ENCODE measurements around the gene COG3.
A peak's percentile ranks its signal among the peaks of the same experiment; 100 is the strongest.

COG3 gene

DNA sequence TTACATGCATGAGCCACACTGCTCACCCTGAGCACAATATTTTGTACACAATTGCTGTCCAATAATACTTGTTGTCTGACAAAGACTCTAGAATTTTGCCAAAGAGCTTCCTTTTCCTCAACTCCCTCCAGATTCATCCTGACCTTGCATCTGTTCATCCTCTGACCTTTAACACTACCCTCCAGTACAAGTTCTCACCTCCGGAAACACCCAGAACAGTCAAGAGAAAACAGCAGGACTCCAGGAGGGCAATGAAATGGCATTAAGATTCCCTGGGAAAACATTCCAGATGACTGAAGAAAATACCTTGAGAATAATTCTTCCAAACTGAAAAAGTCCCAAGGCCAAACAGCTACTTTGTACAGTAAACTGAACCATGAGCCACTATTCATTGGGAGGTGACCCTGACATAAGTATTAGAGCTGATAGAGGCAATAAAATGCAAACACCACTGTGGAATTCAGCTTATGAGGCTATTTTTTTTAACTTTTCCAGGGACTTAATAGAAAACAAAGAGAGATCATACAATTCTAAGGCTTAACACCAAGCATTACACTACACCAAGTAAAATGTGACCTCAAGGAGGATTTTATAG lies 15.7 kb upstream of the COG3 start:
- no peak for DNase-seq

- no peak for DNase-seq
Measured at GRCh38 chr13:45451282-45451681, 13.5 kb upstream of the COG3 start.

DNA sequence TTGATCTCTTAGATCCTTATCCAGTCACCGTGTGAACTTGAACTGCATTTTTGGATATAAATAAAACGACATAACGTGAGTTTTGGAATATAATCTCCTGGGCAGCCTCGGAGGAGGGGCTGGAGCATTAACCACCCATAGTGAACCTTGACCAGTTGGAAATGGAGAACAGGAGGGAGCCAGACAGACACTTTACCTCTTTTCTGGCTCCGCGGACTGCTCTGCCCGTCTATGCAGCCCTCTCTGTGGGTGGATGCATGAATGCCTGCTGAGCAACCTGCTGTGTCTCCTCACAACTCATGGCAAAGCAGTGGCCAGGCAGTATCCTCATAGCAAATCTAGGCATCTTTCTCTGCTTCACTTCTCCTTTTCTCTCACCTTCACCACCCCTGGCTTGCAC lies 10.5 kb upstream of the COG3 start:
- no peak for DNase-seq

GRCh38 chr13:45456196-45456972 lies 8.4 kb upstream of the COG3 start:
- DNase-seq, result no peak

GRCh38 chr13:45464141-45464686 lies 525 bp upstream of the COG3 start:
- DNase-seq, result no peak

GRCh38 chr13:45466359-45466758 lies 1.6 kb downstream of the COG3 start:
- DNase-seq, result no peak

GRCh38 chr13:45468635-45469034 lies 3.9 kb downstream of the COG3 start:
- peak; percentile 11 for DNase-seq

GRCh38 chr13:45472171-45472705 lies 7.5 kb downstream of the COG3 start:
- no peak for DNase-seq

GRCh38 chr13:45473627-45474026 lies 8.9 kb downstream of the COG3 start:
- peak; percentile 21 for DNase-seq

GRCh38 chr13:45474584-45475454 lies 10.1 kb downstream of the COG3 start:
- DNase-seq, result no peak

DNA sequence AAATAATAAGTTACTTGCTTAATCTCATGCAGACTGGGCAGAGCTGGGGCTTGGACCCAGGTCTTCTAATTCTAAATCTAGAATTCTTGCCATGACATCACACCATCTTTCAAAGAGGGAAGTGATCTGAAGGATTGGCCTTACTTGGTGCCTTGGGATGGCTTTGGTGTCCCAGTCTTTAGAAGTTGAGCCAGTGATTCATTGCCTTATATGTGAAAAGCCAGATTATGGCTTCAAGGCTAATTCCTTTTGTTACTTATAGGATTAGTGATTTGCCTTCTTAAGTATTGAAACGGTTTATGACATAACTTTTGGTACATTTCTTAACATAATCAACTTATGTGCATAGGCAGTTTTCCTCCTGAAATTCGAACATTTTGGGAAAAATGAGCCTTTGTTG lies 14.9 kb downstream of the COG3 start:
- DNase-seq, result no peak

GRCh38 chr13:45481688-45482087 lies 16.9 kb downstream of the COG3 start:
- no peak for DNase-seq

DNA sequence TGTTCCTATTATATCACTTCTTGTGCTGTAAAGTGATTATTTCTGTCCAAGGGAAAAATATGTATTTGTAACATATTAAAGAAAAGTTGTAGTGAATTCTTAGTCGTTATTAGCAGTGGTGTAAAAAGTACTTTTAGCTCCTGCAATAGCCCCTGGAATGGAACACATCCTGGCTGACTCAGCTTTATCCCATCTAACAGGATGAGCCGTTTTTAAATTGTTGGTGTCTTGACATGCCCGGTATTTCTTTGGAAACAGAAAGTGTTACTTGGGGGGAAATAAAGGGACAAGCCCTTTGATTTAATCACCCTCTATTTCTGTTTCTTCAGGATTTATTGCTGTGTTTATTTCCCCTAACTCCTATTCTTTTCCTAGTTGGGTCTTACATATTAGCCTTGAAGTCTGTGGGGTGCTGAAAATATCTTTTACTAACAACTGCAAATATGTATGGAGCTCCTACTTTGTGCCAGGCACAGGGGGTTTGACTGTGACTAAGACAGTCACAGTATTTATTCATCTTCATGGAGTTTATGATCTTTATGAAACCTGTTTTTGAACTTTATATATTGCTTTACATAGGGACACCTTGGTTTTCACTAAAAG lies 17.9 kb downstream of the COG3 start:
- DNase-seq, result no peak

- DNase-seq, result no peak
Measured at GRCh38 chr13:45487604-45488003, 22.9 kb downstream of the COG3 start.

DNA sequence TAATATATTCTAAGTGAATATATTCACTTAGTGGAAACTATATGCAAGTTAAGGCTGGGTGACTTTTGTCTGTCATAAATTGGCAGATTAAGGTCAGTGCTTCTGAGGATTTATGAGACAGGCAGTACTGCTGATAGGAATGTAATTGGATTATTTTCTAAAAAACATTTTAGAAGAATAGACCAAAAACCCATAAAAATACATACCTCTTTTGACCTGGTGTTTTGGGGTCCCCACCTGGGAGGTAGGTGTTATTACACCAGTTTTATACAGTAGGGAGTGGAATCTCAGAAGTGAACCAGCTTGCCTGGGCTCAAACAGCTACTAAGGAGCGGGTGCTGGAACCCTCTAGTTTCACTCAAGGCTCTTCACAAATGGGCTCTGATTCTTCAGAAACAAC lies 25.3 kb downstream of the COG3 start:
- peak; percentile 31 for DNase-seq

- DNase-seq, result no peak
Measured at GRCh38 chr13:45492538-45492937, 27.8 kb downstream of the COG3 start.

DNA sequence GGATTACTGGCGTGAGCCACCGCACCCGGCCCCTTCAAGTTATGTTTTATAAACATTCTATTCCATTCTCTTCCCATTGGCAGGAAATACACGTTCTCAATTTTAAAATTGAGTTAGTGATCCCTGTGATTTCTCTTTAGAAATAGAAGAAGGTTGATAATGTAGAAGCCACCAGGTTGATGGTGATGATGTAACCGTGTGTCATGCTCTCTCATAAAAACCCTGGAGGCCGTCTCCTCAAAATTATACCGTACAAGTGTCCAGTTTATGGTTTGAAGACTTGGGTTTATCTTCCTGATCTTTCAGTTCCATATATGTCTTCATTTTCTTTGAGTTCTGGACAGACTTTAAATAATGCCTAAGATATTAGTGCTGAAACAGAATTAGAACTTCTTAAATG lies 32.2 kb downstream of the COG3 start:
- DNase-seq, result no peak

DNA sequence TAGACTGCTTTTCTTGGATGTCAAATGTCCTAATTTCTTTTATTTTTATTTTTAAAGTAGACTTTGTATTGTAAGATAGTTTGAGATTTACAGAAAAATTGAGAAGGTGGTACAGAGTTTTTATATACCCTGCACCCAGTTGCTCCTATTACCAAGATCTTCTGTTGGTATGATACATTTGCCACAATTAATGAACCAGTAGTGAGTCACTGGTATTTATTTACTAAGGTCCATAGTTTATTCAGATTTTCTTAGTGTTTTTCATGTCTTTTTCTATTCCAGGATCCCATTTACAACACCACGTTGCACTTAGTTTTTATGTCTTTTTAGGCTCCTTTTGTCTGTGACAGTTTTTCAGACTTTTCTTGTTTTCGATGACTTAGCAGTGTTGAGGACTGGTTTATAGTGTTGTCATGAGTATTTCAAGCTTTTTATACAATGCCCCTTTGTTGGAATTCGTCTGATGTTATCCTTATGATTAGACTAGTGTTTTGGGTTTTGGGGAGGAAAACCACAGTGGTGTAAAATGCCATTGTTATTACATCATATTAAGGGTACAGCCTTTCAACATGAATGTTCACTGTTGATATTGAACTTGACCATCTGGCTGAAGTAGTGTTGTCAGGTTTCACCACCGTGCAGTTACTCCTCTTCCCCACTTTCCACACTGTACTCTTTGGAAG lies 35.9 kb downstream of the COG3 start:
- DNase-seq, result no peak

GRCh38 chr13:45501175-45501526 lies 36.4 kb downstream of the COG3 start:
- no peak for DNase-seq

DNA sequence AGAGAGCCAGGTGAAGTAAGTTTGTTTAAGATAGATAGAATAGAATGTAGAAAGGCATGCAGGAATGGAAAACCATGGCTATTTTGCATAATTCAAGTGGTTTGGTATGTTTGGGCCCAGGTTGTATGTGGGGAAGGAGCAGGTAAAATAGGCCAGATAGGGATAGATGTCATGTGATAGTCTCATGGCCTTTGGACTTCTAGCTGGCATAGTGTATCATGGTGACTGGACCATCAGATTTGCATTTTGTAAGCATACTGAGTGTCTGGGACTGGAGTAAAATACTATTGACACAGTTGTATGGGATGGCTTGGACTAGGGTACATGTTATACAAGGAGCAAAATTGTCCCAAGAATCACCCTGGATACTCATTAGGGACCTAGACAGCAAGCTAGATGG lies 38.9 kb downstream of the COG3 start:
- no peak for DNase-seq

DNA sequence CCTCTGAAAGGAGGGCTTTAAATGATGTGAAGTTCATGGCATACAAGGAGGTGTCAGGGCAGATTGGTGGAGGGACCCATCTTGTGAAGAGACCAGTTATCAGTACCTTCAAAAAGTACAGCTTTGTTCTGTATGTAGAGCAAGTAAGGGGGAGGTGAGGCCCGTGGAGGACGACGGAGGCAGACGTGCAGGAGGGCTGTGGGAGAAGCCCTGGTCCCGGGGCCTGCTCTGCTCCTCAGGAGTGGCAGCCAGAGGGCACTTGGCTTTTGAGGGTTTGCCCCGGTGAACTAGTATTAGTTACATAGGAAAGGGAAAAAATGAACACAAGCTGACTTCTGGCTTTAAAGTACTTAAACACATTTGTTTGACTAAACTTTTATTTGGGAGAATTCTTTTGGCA lies 42.1 kb downstream of the COG3 start:
- DNase-seq, result no peak

GRCh38 chr13:45508776-45509175 lies 44.0 kb downstream of the COG3 start:
- DNase-seq, result no peak
